GM19467 (cell line): ENCODE measurements around the gene DENND2A.
"Not testable (repeated sequence)": the region's sequence is repeated elsewhere in the genome, so short reads cannot be mapped to it uniquely, and the experiment has no call there.

ENCODE experiments used
- ATAC-seq: cut with Tn5 transposase; IDR thresholded peaks from one replicate; pipeline ENCODE4 v1.9.1; 2021; ENCODE audit warnings: mild to moderate bottlenecking, moderate library complexity; ENCODE audit not compliant: unreplicated experiment

DENND2A gene

GRCh38 chr7:140619915-140620510 is 20.6 kb downstream of the DENND2A start:
- ATAC-seq, result not testable (repeated sequence)

- ATAC-seq, result no peak
Measured at GRCh38 chr7:140619176-140619575, 21.4 kb downstream of the DENND2A start.

GRCh38 chr7:140618306-140618705 is 22.3 kb downstream of the DENND2A start:
- ATAC-seq, result no peak

- no peak for ATAC-seq
Measured at GRCh38 chr7:140617081-140617480, 23.5 kb downstream of the DENND2A start.

- ATAC-seq, result no peak
Measured at GRCh38 chr7:140616328-140616727, 24.3 kb downstream of the DENND2A start.

GRCh38 chr7:140611641-140612040 is 29.0 kb downstream of the DENND2A start:
- ATAC-seq, result no peak

- ATAC-seq, result no peak
Measured at GRCh38 chr7:140610204-140611165, 30.1 kb downstream of the DENND2A start.

- no peak for ATAC-seq
Measured at GRCh38 chr7:140609646-140610045, 31.0 kb downstream of the DENND2A start.

GRCh38 chr7:140607441-140607989 is 33.1 kb downstream of the DENND2A start:
- no peak for ATAC-seq

- no peak for ATAC-seq
Measured at GRCh38 chr7:140605337-140605736, 35.3 kb downstream of the DENND2A start.

- ATAC-seq, result no peak
Measured at GRCh38 chr7:140604760-140605159, 35.9 kb downstream of the DENND2A start.

- ATAC-seq, result no peak
Measured at GRCh38 chr7:140604076-140604475, 36.5 kb downstream of the DENND2A start.

GRCh38 chr7:140601566-140602174 is 38.9 kb downstream of the DENND2A start:
- ATAC-seq, result no peak

- ATAC-seq, result no peak
Measured at GRCh38 chr7:140600341-140600740, 40.3 kb downstream of the DENND2A start.

- no peak for ATAC-seq
Measured at GRCh38 chr7:140597428-140597949, 43.1 kb downstream of the DENND2A start.

GRCh38 chr7:140596519-140597427 is 43.8 kb downstream of the DENND2A start:
- ATAC-seq, result no peak

GRCh38 chr7:140595468-140596092 is 45.0 kb downstream of the DENND2A start:
- ATAC-seq, result no peak

GRCh38 chr7:140594131-140594691 is 46.4 kb downstream of the DENND2A start:
- no peak for ATAC-seq

GRCh38 chr7:140593672-140593982 is 47.0 kb downstream of the DENND2A start:
- ATAC-seq, result peak; percentile 58
